GM12864 (cell line): ENCODE results near the gene CAMK4.

Experiments
- DNase-seq: peaks from one replicate; pipeline ENCODE4 v3.0.0-alpha.2; 2011; ENCODE audit warnings: low read depth
- H3K4me3 ChIP-seq: 2 replicates; pipeline ENCODE4 v1.5.1; 2011; ENCODE audit warnings: mild to moderate bottlenecking, low read depth, low read length, control low read depth
- TF ChIP-seq, protein P1 (sequence below): IDR thresholded peaks from 2 replicates; pipeline ENCODE4 v1.5.1; 2011; ENCODE audit warnings: low read depth, mild to moderate bottlenecking, moderate library complexity, low read length, control low read depth, inconsistent platforms; ENCODE audit errors: missing control alignments

The CAMK4 gene

DNA sequence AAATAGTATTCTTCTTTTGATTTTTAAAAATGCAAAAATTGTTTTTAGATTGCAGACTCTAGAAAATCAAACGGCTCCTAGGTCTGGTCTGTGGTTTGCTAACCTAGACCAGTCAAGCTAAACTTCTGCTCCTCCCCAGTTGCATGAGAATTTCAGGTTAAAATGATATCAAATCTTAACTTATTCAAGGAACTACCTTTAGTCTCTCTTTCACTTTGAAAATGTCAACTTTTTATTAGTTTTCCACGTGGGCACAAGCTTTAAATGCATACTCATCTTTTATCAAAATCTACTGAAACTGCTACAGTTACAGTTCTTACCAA is 8.8 kb downstream of the CAMK4 start:
- no peak overlapping the region for H3K4me3 ChIP-seq
- TF ChIP-seq, protein P1, sequence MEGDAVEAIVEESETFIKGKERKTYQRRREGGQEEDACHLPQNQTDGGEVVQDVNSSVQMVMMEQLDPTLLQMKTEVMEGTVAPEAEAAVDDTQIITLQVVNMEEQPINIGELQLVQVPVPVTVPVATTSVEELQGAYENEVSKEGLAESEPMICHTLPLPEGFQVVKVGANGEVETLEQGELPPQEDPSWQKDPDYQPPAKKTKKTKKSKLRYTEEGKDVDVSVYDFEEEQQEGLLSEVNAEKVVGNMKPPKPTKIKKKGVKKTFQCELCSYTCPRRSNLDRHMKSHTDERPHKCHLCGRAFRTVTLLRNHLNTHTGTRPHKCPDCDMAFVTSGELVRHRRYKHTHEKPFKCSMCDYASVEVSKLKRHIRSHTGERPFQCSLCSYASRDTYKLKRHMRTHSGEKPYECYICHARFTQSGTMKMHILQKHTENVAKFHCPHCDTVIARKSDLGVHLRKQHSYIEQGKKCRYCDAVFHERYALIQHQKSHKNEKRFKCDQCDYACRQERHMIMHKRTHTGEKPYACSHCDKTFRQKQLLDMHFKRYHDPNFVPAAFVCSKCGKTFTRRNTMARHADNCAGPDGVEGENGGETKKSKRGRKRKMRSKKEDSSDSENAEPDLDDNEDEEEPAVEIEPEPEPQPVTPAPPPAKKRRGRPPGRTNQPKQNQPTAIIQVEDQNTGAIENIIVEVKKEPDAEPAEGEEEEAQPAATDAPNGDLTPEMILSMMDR: no peak
- no peak for DNase-seq

DNA sequence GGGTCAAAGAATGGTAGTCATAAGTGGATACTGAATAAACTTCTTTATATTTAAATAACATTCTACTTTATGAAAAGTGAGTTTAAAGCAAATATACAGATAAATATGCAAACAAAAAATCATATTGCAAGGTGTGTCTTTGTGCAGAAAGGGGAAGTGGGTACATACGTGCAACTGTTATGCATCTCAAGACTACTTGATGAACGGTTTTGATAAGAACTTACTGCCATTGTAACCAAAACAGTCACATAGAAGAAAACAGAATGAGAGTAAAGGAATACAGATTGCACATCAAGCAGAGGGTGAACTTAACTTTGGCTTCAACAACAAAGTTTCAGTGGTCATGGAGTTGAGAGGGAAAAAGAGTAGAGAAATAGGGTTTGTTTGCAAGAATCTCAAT is 9.9 kb downstream of the CAMK4 start:
- TF ChIP-seq, protein P1: no peak
- no peak for DNase-seq
- no peak overlapping the region for H3K4me3 ChIP-seq

DNA sequence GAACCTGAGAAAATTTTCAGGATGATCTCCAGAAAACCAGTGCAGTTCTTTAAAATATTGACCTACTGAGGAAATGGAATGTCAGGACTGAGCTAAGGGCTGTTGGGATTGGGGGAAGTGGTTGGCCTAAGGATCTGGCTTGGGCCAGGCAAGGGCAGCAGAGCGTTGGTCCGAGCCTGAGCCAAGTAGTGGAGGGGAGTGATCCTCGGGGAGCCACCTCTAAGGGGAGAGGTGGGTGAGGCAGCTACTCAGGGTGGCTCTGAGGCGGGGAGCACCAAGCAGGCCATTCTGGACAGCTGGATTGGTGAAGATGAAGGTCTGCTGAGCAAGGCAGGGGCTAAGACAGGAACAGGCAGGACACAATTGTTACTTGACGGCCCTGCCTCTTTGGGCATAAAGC is 11.5 kb downstream of the CAMK4 start:
- TF ChIP-seq, protein P1: no peak
- DNase-seq: no peak
- H3K4me3 ChIP-seq: no peak overlapping the region

DNA sequence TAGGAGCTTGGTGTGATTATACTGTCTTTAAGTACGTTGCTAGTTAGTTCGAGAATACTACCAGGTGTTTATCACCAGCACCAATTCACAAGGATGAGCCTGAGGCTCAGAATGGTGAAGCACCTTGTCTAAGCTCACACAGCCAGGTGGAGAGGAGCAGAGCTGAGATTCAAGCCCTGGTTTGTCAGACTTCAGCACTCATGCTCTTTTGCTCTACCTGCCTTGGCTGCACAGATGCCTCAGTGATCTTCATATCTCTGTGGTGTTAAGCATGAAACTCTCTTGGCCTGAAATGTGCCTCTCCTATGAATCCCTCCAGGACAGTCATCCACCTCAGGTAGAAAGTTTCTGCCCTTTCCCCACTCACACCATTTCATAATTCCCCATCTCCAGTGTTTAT is 12.2 kb downstream of the CAMK4 start:
- no peak for DNase-seq
- H3K4me3 ChIP-seq: no peak overlapping the region
- TF ChIP-seq, protein P1: no peak

DNA sequence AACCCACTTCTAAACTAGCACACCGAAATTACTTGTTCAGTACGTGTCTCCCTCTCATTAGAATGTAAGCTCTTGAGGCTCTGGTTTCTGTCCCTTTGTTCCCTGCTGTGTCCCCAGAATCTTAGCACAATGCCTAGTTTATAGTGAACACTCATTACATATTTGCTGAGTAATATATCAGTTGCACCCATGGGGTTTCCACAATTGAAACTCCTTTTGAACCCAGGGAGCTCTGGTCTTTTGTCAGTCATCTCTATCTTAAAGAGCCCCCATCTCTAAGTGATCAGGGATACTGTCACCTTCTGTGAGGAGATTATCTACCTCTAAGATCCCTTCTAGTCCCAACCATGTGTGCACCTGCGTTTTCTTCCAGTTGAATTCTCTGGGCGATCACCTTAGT is 12.8 kb downstream of the CAMK4 start:
- TF ChIP-seq, protein P1: no peak
- H3K4me3 ChIP-seq: no peak overlapping the region
- DNase-seq: no peak

DNA sequence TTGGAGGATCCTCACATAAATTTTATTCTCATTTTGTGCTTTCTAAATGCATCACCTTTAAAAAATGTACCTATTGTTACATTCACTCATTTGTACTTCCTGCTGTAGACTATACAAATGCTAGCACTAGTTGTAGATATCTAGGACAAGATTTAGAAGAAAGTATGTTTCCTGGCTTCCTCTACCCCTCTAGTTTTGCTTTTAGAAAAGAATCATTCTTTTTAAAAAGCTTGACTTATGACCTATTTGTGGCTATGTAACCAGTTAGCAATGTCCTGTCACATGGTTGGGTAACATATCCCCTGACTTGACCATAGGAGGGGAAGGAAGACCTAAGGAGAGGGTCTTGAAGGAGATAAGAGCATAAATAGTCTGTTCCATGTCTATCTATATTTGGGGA is 13.3 kb downstream of the CAMK4 start:
- no peak overlapping the region for H3K4me3 ChIP-seq
- TF ChIP-seq, protein P1: no peak

DNA sequence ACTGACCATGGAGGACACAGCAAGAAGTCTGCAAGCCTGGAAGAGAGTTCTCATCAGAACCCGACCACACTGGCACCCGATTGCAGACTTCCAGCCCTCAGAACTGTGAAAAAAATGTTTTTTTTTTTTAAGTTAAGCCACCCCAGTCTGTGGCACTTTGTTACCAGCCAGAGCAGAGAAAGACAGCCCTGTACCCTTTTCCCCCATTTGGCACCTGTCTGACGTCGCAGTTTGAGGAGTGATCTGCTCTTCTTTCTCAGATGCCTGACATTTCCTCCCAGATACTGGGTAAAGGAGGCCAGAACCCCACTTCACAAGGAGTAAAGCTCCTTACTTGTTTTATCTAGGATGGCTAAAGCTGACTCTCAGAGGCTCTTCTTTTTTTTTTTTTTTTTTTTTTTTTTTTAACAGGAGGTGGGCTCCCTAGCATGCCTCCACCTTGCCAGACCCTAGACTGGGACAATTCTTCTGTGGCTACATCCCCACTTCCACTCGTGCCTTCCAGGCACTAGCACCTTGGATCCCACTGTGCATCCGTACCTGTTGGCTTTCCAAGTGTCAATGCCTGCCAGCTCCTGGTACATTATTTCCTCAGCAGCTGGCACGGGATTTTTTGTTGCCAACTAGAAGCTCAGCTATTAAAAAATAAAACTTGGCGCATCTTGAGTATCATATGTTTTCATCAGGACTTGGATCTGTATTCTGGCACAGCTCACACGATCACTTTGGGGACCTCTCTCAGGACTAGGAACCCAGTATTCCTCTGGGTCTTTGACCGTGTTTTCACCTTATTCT is 14.4 kb downstream of the CAMK4 start:
- no peak for DNase-seq
- H3K4me3 ChIP-seq: no peak overlapping the region

More for the DNA sequence above, 13.3 kb downstream of the CAMK4 start:
- no peak for DNase-seq

More for the DNA sequence above, 14.4 kb downstream of the CAMK4 start:
- TF ChIP-seq, protein P1: no peak
